ENCODE measurements around the gene PNPLA6. TPM values are rescaled to one million over a fixed set of nuclear protein-coding genes. Genes with fewer than 3 reads are reported as not detected.

PNPLA6 gene
- total and polyA plus RNA-seq, 2 experiments from 2014 or later: 65.0 to 86.6 TPM

DNA sequence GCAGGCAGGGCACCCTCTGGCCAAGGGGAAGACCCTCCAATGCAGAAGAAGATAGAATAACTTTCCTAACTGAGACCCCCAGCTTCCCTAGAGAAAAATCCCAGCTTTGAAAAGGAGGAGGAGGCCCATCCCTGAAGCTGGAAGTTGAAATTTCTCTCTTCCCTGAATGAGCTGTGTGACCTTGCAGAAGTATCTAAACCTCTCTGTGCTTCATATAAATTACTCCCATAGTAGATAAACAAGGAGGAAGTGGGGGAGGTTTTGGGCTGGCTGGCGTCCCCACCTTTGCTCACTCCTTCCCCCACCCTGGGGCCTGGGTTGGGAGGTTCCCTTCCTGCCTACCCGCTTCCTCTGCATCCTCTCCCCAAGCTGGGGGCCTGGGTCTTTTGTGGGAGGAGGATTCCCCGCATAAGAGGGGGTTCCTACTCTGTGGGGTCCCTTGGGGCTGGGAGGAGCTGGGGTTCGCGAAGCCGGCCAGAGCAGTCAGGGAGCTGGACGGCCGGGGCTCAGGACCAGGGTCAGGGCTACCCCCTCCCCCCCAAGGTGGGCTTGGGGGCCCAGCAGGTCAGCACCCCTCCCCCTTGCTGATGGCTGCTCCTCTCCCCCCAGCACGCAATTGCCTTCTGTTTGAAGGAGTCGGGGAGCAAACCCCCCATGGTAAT, 71.8 kb downstream of the PNPLA6 start:
- WGBS, 2 experiments (ENCODE audit: low coverage in 1 of 2, low lambda C conversion rate in 2 of 2, missing lambda C conversion rate in 2 of 2): 82 to 85% methylated on average over 3 to 10 of the region's 10 CpGs
- in situ Hi-C loops (cut with MboI): no loop called here
- Histone ChIP-seq H3K36me3 (ENCODE audit: low read depth) (no peaks in the 10 kb centered on the region), H4K20me1 (ENCODE audit: insufficient read depth) (no peaks in the 10 kb centered on the region), H2AFZ (no peak overlapping the region), H3F3A (ENCODE audit: insufficient read depth) (no peaks in the 10 kb centered on the region), H3K4me3 (no peak overlapping the region), H3K4me1 (ENCODE audit: insufficient read depth) (no peaks in the 10 kb centered on the region), H3K79me2 (ENCODE audit: insufficient read depth) (no peaks in the 10 kb centered on the region), H3K9ac (no peak overlapping the region), H3K4me2 (ENCODE audit: unreplicated experiment) (no peak overlapping the region), H3K27ac (no peak overlapping the region), H3K9me3 (ENCODE audit: low read depth) (no peaks in the 10 kb centered on the region), H3K9me2 (ENCODE audit: insufficient read depth) (no peaks in the 10 kb centered on the region), H3K27me3 (replicated peaks; ENCODE audit: insufficient read depth) (no peaks in the 10 kb centered on the region)
- TF ChIP-seq EZH2 (IDR thresholded peaks at IDR 0.05; ENCODE audit: insufficient read depth, poor library complexity, severe bottlenecking): no peak
- TF ChIP-seq EZH2phosphoT487 (IDR thresholded peaks at IDR 0.05; ENCODE audit: insufficient read depth, low read depth): no peak
- DNase-seq: no peak

DNA sequence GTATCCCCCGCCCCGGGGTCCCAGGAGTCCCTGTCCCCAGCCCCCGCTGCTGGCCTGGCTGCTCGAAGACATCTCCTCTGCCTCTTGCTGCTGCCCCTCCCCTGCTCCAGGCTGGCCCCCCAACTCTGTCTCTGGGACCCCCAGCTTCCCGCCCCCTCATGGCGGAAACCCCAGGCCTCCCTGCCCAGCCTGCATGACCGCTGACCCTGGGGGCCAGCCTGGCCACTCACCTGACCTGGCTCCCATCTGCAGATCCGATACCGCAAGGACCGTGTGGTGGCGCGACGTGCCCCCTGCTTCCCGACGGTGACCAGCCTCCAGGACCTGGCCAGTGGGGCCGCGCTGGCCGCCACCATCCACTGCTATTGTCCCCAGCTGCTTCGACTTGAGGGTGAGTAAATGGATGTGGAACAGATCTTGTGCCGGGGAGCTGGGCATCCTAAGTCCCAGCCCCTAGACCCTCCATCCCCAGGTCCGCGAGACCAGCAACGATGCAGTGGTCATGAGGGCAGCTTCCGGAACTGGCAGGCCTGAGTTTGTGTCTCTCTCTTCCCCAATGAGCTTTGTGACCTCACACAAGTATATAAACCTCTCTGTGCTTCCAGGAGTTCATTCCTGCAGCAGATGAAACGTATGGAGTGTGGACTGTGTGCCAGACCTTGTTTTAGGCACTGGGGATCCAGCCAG, 72.5 kb downstream of the PNPLA6 start:
- 83 to 86% methylated on average over 20 to 25 of the region's 25 CpGs for WGBS, 2 experiments (ENCODE audit: low coverage in 1 of 2, low lambda C conversion rate in 2 of 2, missing lambda C conversion rate in 2 of 2)
- no peak overlapping the region for H3K4me2 ChIP-seq (ENCODE audit: unreplicated experiment)
- DNase-seq: no peak
- H3K9me2 ChIP-seq (ENCODE audit: insufficient read depth): no peaks in the 10 kb centered on the region
- no peak overlapping the region for H3K27ac ChIP-seq
- H3K9ac ChIP-seq: no peak overlapping the region
- H4K20me1 ChIP-seq (ENCODE audit: insufficient read depth): no peaks in the 10 kb centered on the region
- in situ Hi-C loops (cut with MboI): no loop called here
- H3K36me3 ChIP-seq (ENCODE audit: low read depth): no peaks in the 10 kb centered on the region
- no peaks in the 10 kb centered on the region for H3K9me3 ChIP-seq (ENCODE audit: low read depth)
- no peak for TF ChIP-seq EZH2phosphoT487 (IDR thresholded peaks at IDR 0.05; ENCODE audit: insufficient read depth, low read depth)
- no peak for TF ChIP-seq EZH2 (IDR thresholded peaks at IDR 0.05; ENCODE audit: insufficient read depth, poor library complexity, severe bottlenecking)
- H3K4me1 ChIP-seq (ENCODE audit: insufficient read depth): no peaks in the 10 kb centered on the region
- no peaks in the 10 kb centered on the region for H3K27me3 ChIP-seq (replicated peaks; ENCODE audit: insufficient read depth)
- no peaks in the 10 kb centered on the region for H3F3A ChIP-seq (ENCODE audit: insufficient read depth)
- no peaks in the 10 kb centered on the region for H3K79me2 ChIP-seq (ENCODE audit: insufficient read depth)
- no peak overlapping the region for H3K4me3 ChIP-seq
- no peak overlapping the region for H2AFZ ChIP-seq

- TF ChIP-seq EZH2phosphoT487 (IDR thresholded peaks at IDR 0.05; ENCODE audit: insufficient read depth, low read depth) (no peak), EZH2 (IDR thresholded peaks at IDR 0.05; ENCODE audit: insufficient read depth, poor library complexity, severe bottlenecking) (no peak)
- H3K27ac ChIP-seq: no peak overlapping the region
- no peak overlapping the region for H2AFZ ChIP-seq
- H3K36me3 ChIP-seq (ENCODE audit: low read depth): no peaks in the 10 kb centered on the region
- 53 to 66% methylated on average over 25 to 30 of the region's 31 CpGs for WGBS, 2 experiments (ENCODE audit: low coverage in 1 of 2, low lambda C conversion rate in 2 of 2, missing lambda C conversion rate in 2 of 2)
- H4K20me1 ChIP-seq (ENCODE audit: insufficient read depth): no peaks in the 10 kb centered on the region
- H3K9ac ChIP-seq: no peak overlapping the region
- H3K4me1 ChIP-seq (ENCODE audit: insufficient read depth): no peaks in the 10 kb centered on the region
- H3K4me3 ChIP-seq: no peak overlapping the region
- in situ Hi-C loops (cut with MboI): no loop called here
- DNase-seq: no peak
- no peaks in the 10 kb centered on the region for H3K9me2 ChIP-seq (ENCODE audit: insufficient read depth)
- no peaks in the 10 kb centered on the region for H3F3A ChIP-seq (ENCODE audit: insufficient read depth)
- no peaks in the 10 kb centered on the region for H3K27me3 ChIP-seq (replicated peaks; ENCODE audit: insufficient read depth)
- no peaks in the 10 kb centered on the region for H3K9me3 ChIP-seq (ENCODE audit: low read depth)
- no peaks in the 10 kb centered on the region for H3K79me2 ChIP-seq (ENCODE audit: insufficient read depth)
- H3K4me2 ChIP-seq (ENCODE audit: unreplicated experiment): no peak overlapping the region
Measured at GRCh38 chr19:7610491-7611240, 75.1 kb downstream of the PNPLA6 start.

Small RNA genes within 50 kb of the gene (small RNA-seq; reads per million reads assigned to genes)
- not detected for gene AC008878.2 (ENCODE audit: low read depth, low replicate concordance)

Other genes with a start within 250 kb of the PNPLA6 start
- 11.7 and 13.0 TPM in 2 replicates for gene INSR, start 241.3 kb upstream of the PNPLA6 start, total RNA-seq (2014; rRNA removed; shearing (Covaris generic))
- 5.8 and 6.2 TPM in 2 replicates for gene INSR, start 241.3 kb upstream of the PNPLA6 start, polyA plus RNA-seq (2016; fragmentation: Nextera tagmentation; extraction: Ambion mirVana)
- gene ARHGEF18, start 186.8 kb upstream of the PNPLA6 start, total RNA-seq (2014; rRNA removed; shearing (Covaris generic)): 23.3 and 33.8 TPM in 2 replicates
- gene ARHGEF18, start 186.8 kb upstream of the PNPLA6 start, polyA plus RNA-seq (2016; fragmentation: Nextera tagmentation; extraction: Ambion mirVana): 9.5 and 10.6 TPM in 2 replicates
- 4.0 and 5.2 TPM in 2 replicates for gene PEX11G, start 46.7 kb upstream of the PNPLA6 start, total RNA-seq (2014; rRNA removed; shearing (Covaris generic))
- gene PEX11G, start 46.7 kb upstream of the PNPLA6 start, polyA plus RNA-seq (2016; fragmentation: Nextera tagmentation; extraction: Ambion mirVana): 6.0 and 6.2 TPM in 2 replicates
- 51.1 and 56.3 TPM in 2 replicates for gene ZNF358, start 19.6 kb upstream of the PNPLA6 start, total RNA-seq (2014; rRNA removed; shearing (Covaris generic))
- 11.4 and 12.0 TPM in 2 replicates for gene ZNF358, start 19.6 kb upstream of the PNPLA6 start, polyA plus RNA-seq (2016; fragmentation: Nextera tagmentation; extraction: Ambion mirVana)
- gene MCOLN1, start 13.1 kb upstream of the PNPLA6 start, total RNA-seq (2014; rRNA removed; shearing (Covaris generic)): 4.9 and 5.9 TPM in 2 replicates
- gene MCOLN1, start 13.1 kb upstream of the PNPLA6 start, polyA plus RNA-seq (2016; fragmentation: Nextera tagmentation; extraction: Ambion mirVana): 28.6 TPM in 2 replicates
- not detected in 2 replicates for gene CAMSAP3, start 60.1 kb downstream of the PNPLA6 start, total RNA-seq (2014; rRNA removed; shearing (Covaris generic))
- gene CAMSAP3, start 60.1 kb downstream of the PNPLA6 start, polyA plus RNA-seq (2016; fragmentation: Nextera tagmentation; extraction: Ambion mirVana): not detected in 2 replicates
- 30.7 and 33.0 TPM in 2 replicates for gene XAB2, start 93.8 kb downstream of the PNPLA6 start, total RNA-seq (2014; rRNA removed; shearing (Covaris generic))
- 12.2 and 12.5 TPM in 2 replicates for gene XAB2, start 93.8 kb downstream of the PNPLA6 start, polyA plus RNA-seq (2016; fragmentation: Nextera tagmentation; extraction: Ambion mirVana)
- 7.6 and 13.5 TPM in 2 replicates for gene PET100, start 94.1 kb downstream of the PNPLA6 start, total RNA-seq (2014; rRNA removed; shearing (Covaris generic))
- gene PET100, start 94.1 kb downstream of the PNPLA6 start, polyA plus RNA-seq (2016; fragmentation: Nextera tagmentation; extraction: Ambion mirVana): 189 and 199 TPM in 2 replicates
- not detected in 2 replicates for gene PCP2, start 98.0 kb downstream of the PNPLA6 start, total RNA-seq (2014; rRNA removed; shearing (Covaris generic))
- not detected in 2 replicates for gene PCP2, start 98.0 kb downstream of the PNPLA6 start, polyA plus RNA-seq (2016; fragmentation: Nextera tagmentation; extraction: Ambion mirVana)
- gene STXBP2, start 101.4 kb downstream of the PNPLA6 start, total RNA-seq (2014; rRNA removed; shearing (Covaris generic)): 1.8 TPM in 1 of 2 replicates, not detected in the other
- 1.4 and 2.0 TPM in 2 replicates for gene STXBP2, start 101.4 kb downstream of the PNPLA6 start, polyA plus RNA-seq (2016; fragmentation: Nextera tagmentation; extraction: Ambion mirVana)
- not detected in 2 replicates for gene RETN, start 133.3 kb downstream of the PNPLA6 start, total RNA-seq (2014; rRNA removed; shearing (Covaris generic))
- gene RETN, start 133.3 kb downstream of the PNPLA6 start, polyA plus RNA-seq (2016; fragmentation: Nextera tagmentation; extraction: Ambion mirVana): not detected in 2 replicates
- gene MCEMP1, start 141.4 kb downstream of the PNPLA6 start, total RNA-seq (2014; rRNA removed; shearing (Covaris generic)): not detected in 2 replicates
- gene MCEMP1, start 141.4 kb downstream of the PNPLA6 start, polyA plus RNA-seq (2016; fragmentation: Nextera tagmentation; extraction: Ambion mirVana): not detected in 2 replicates
- 68.1 and 134 TPM in 2 replicates for gene TRAPPC5, start 145.1 kb downstream of the PNPLA6 start, total RNA-seq (2014; rRNA removed; shearing (Covaris generic))
- 203 and 207 TPM in 2 replicates for gene TRAPPC5, start 145.1 kb downstream of the PNPLA6 start, polyA plus RNA-seq (2016; fragmentation: Nextera tagmentation; extraction: Ambion mirVana)
- not detected in 2 replicates for gene FCER2, start 166.4 kb downstream of the PNPLA6 start, total RNA-seq (2014; rRNA removed; shearing (Covaris generic))
- gene FCER2, start 166.4 kb downstream of the PNPLA6 start, polyA plus RNA-seq (2016; fragmentation: Nextera tagmentation; extraction: Ambion mirVana): 0.33 TPM in 1 of 2 replicates, not detected in the other
- gene CLEC4G, start 196.4 kb downstream of the PNPLA6 start, total RNA-seq (2014; rRNA removed; shearing (Covaris generic)): not detected in 2 replicates
- gene CLEC4G, start 196.4 kb downstream of the PNPLA6 start, polyA plus RNA-seq (2016; fragmentation: Nextera tagmentation; extraction: Ambion mirVana): not detected in 2 replicates
- not detected in 2 replicates for gene CD209, start 211.8 kb downstream of the PNPLA6 start, total RNA-seq (2014; rRNA removed; shearing (Covaris generic))
- gene CD209, start 211.8 kb downstream of the PNPLA6 start, polyA plus RNA-seq (2016; fragmentation: Nextera tagmentation; extraction: Ambion mirVana): not detected in 2 replicates
- gene CLEC4M, start 227.5 kb downstream of the PNPLA6 start, total RNA-seq (2014; rRNA removed; shearing (Covaris generic)): not detected in 2 replicates
- gene CLEC4M, start 227.5 kb downstream of the PNPLA6 start, polyA plus RNA-seq (2016; fragmentation: Nextera tagmentation; extraction: Ambion mirVana): not detected in 2 replicates

Measured in GM23248 (cell line).